ENCODE results near the gene CCDC127. TPM values are rescaled to one million over a fixed set of nuclear protein-coding genes. Genes with fewer than 3 reads are reported as not detected.

Gene CCDC127
- total and polyA plus RNA-seq, 2 donors (not counting 3 experiments of a cell fraction or from before 2014, with no cell fraction given): 3.4 to 6.3 TPM

DNA sequence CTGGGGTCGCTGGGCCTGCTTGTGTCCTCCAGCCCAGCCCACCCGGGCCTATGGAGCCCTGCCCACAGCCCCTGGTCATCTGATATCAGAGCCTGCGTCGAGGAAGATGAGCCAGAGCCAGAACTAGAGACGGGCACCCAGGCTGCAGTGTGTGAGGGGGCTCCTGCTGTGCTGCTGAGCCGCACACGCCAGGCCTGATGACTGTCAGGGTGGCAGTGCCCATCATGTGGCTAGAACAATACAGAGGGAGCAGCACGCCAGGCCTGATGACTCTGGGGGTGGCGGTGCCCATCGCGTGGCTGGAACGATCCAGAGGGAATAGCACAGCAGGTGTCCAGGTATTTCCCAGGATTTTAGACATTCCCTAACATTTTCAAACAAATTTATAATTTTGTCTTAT is 35.8 kb downstream of the CCDC127 start:
- ChIA-PET CTCF (no interaction called here), POLR2A (no interaction called here)
- no peaks in the 10 kb centered on the region for H4K20me1 ChIP-seq (replicated peaks; ENCODE audit: control insufficient read depth, extremely low read depth, insufficient read depth, low read length)
- intact Hi-C loops (cut with micrococcal nuclease) (no loop called here), dilution Hi-C loops (cut with MboI; ENCODE audit: extremely low pct_ligation_motif_present, low sequenced_read_pairs) (no loop called here)
- no peaks in the 10 kb centered on the region for H3K4me1 ChIP-seq (ENCODE audit: control insufficient read depth, extremely low read depth, insufficient read depth, low read length)
- no peak overlapping the region for H3K27ac ChIP-seq (ENCODE audit: insufficient read depth, low read depth, low read length)
- H3K9me3 ChIP-seq (replicated peaks; ENCODE audit: control insufficient read depth, insufficient read depth, low read length): no peaks in the 10 kb centered on the region
- BruUV-seq (replicated peaks): no TSS peak
- no peaks in the 10 kb centered on the region for H3K36me3 ChIP-seq (ENCODE audit: control insufficient read depth in 2 of 2, extremely low read depth in 1 of 2, insufficient read depth in 2 of 2, low read length in 2 of 2)
- H2AFZ ChIP-seq (ENCODE audit: low read depth, low read length): no peak overlapping the region
- DNase-seq (ENCODE audit: low read depth, low spot score) (no peak), FAIRE-seq (no peak)
- no peaks in the 10 kb centered on the region for H3K79me2 ChIP-seq (ENCODE audit: control insufficient read depth, insufficient read depth, low read length)
- TF ChIP-seq POLR2A (IDR thresholded peaks at IDR 0.05; ENCODE audit: low read depth, low read length): no peak
- no peak for TF ChIP-seq JUN (IDR thresholded peaks at IDR 0.05; ENCODE audit: borderline replicate concordance, insufficient read depth, insufficient read length, low read depth)
- TF ChIP-seq MAX (IDR thresholded peaks at IDR 0.05; ENCODE audit: insufficient read depth, insufficient read length): no peak
- no peak for TF ChIP-seq EZH2 (IDR thresholded peaks at IDR 0.05; ENCODE audit: borderline replicate concordance, low read depth, low read length, severe bottlenecking)
- H3K27me3 ChIP-seq (ENCODE audit: control insufficient read depth in 2 of 2, insufficient read depth in 2 of 2, low read length in 2 of 2): peaks cover 8 to 10% of the 10 kb centered on the region in 2 experiments
- H3K4me3 ChIP-seq (replicated peaks in 1 of 3; ENCODE audit: insufficient read depth in 1 of 3, low read depth in 1 of 3, low read length in 3 of 3): no peak overlapping the region
- H3K9me1 ChIP-seq (replicated peaks; ENCODE audit: control insufficient read depth, extremely low read depth, insufficient read depth, low read length): no peaks in the 10 kb centered on the region
- no peak overlapping the region for H3K9ac ChIP-seq (replicated peaks; ENCODE audit: extremely low read depth, insufficient read depth, low read length)
- no peak overlapping the region for H3K4me2 ChIP-seq (ENCODE audit: insufficient read depth, low read length)

GRCh38 chr5:181566-181965 is 36.4 kb downstream of the CCDC127 start:
- Histone ChIP-seq H3K36me3 (ENCODE audit: control insufficient read depth in 2 of 2, extremely low read depth in 1 of 2, insufficient read depth in 2 of 2, low read length in 2 of 2) (no peaks in the 10 kb centered on the region), H3K9me3 (replicated peaks; ENCODE audit: control insufficient read depth, insufficient read depth, low read length) (no peaks in the 10 kb centered on the region), H3K27me3 (ENCODE audit: control insufficient read depth in 2 of 2, insufficient read depth in 2 of 2, low read length in 2 of 2) (peaks cover 8 to 10% of the 10 kb centered on the region in 2 experiments), H3K4me3 (replicated peaks in 1 of 3; ENCODE audit: insufficient read depth in 1 of 3, low read depth in 1 of 3, low read length in 3 of 3) (no peak overlapping the region), H4K20me1 (replicated peaks; ENCODE audit: control insufficient read depth, extremely low read depth, insufficient read depth, low read length) (no peaks in the 10 kb centered on the region), H3K79me2 (ENCODE audit: control insufficient read depth, insufficient read depth, low read length) (no peaks in the 10 kb centered on the region), H3K4me2 (ENCODE audit: insufficient read depth, low read length) (no peak overlapping the region), H2AFZ (ENCODE audit: low read depth, low read length) (no peak overlapping the region), H3K27ac (ENCODE audit: insufficient read depth, low read depth, low read length) (no peak overlapping the region), H3K4me1 (ENCODE audit: control insufficient read depth, extremely low read depth, insufficient read depth, low read length) (no peaks in the 10 kb centered on the region), H3K9ac (replicated peaks; ENCODE audit: extremely low read depth, insufficient read depth, low read length) (no peak overlapping the region), H3K9me1 (replicated peaks; ENCODE audit: control insufficient read depth, extremely low read depth, insufficient read depth, low read length) (no peaks in the 10 kb centered on the region)
- no TSS peak for BruUV-seq (replicated peaks)
- intact Hi-C loops (cut with micrococcal nuclease): no loop called here
- DNase-seq (ENCODE audit: low read depth, low spot score) (no peak), FAIRE-seq (no peak)
- CTCF ChIA-PET: no interaction called here
- POLR2A ChIA-PET: no interaction called here
- TF ChIP-seq FOS (IDR thresholded peaks at IDR 0.05; ENCODE audit: borderline replicate concordance, insufficient read depth, low read length) (no peak), MYC (IDR thresholded peaks at IDR 0.05; ENCODE audit: low read depth, low read length) (no peak), JUN (IDR thresholded peaks at IDR 0.05; ENCODE audit: borderline replicate concordance, insufficient read depth, insufficient read length, low read depth) (no peak), MAX (IDR thresholded peaks at IDR 0.05; ENCODE audit: insufficient read depth, insufficient read length) (no peak)
- dilution Hi-C loops (cut with MboI; ENCODE audit: extremely low pct_ligation_motif_present, low sequenced_read_pairs): no loop called here

Data from endothelial cell of umbilical vein (primary cell).